Left lung (tissue), 10 donors: ENCODE results near the gene GLT6D1. TPM values are rescaled to one million over a fixed set of nuclear protein-coding genes. Genes with fewer than 3 reads are reported as not detected.
A peak's percentile ranks its signal among the peaks of the same experiment; 100 is the strongest.

Experiments used
- ATAC-seq: fragments of 200-7000 bp; cut with Tn5 transposase; one replicate; pipeline ENCODE4 v1.9.1; 2020; ENCODE audit warnings: moderate library complexity
- DNase-seq, 4 donors: peaks; one replicate each; pipeline ENCODE4 v3.0.0-alpha.2; 2013 to 2020
- H3K27ac ChIP-seq, 2 donors: fragments of 200-600 bp; sonication (generic) in 1 of 2; one replicate each; pipeline versions ENCODE4 v1.5.0 to v1.8.0; 2020 to 2021
- H3K27me3 ChIP-seq, 2 donors: fragments of 200-600 bp; sonication (generic) in 1 of 2; one replicate each; pipeline versions ENCODE4 v1.5.0 to v1.8.0; 2020 to 2021
- H3K36me3 ChIP-seq, 2 donors: fragments of 200-600 bp; sonication (generic) in 1 of 2; one replicate each; pipeline versions ENCODE4 v1.5.0 to v1.8.0; 2020 to 2021
- H3K4me1 ChIP-seq, 2 donors: fragments of 200-600 bp; one replicate each; pipeline ENCODE4 v1.8.0; 2021
- H3K4me3 ChIP-seq, 2 donors: fragments of 200-600 bp; sonication (generic) in 1 of 2; one replicate each; pipeline versions ENCODE4 v1.5.0 to v1.8.0; 2020 to 2021; ENCODE audit warnings: mild to moderate bottlenecking in 1 of 2
- H3K9me3 ChIP-seq, 2 donors: fragments of 200-600 bp; sonication (generic) in 1 of 2; one replicate each; pipeline versions ENCODE4 v1.5.0 to v1.8.0; 2020 to 2021
- CTCF ChIP-seq, 2 donors: fragments of 200-600 bp; sonication (generic) in 1 of 2; IDR thresholded peaks; one replicate each; pipeline versions ENCODE4 v1.5.0 to v1.8.0; 2021; ENCODE audit warnings: antibody characterized with exemption in 2 of 2
- intact Hi-C, 2 donors: fragments of 100-400 bp; cut with DNase I; formaldehyde crosslinking; loops; one replicate each; pipeline versions ENCODE4 v1.11.2 to v1.14.2; 2022
- polyA plus RNA-seq, 6 donors: library from polyadenylated mRNA; unstranded; fragments of 120-200 nt; gene quantifications; one replicate each; pipeline ENCODE4 v1.2.1, GENCODE V29; 2013; ENCODE audit not compliant: insufficient read length in 6 of 6
- total RNA-seq, 2 donors: library from RNA; stranded (reverse); fragmentation: NEBNext Ultra II Directional; extraction: Animal tissue kit (Norgen Biotek cat#: 25700); gene quantifications; one replicate each; pipeline ENCODE4 v1.2.1, GENCODE V29; 2021
- donor health status: DM: no; HTN: yes; CAD: no.
- donor health status: DM: no; HTN: no; CAD: no.

GLT6D1 gene
- total and polyA plus RNA-seq, 8 donors = not detected

- no peaks in the 10 kb centered on the region for H3K36me3 ChIP-seq
- H3K27me3 ChIP-seq = peaks cover 0 to 53% of the 10 kb centered on the region in 2 donors
- H3K27ac ChIP-seq = no peak overlapping the region
- no peak overlapping the region for H3K4me3 ChIP-seq
- TF ChIP-seq CTCF (IDR thresholded peaks at IDR 0.05) = no peak
- no peaks in the 10 kb centered on the region for H3K9me3 ChIP-seq
- DNase-seq (no peak), ATAC-seq (no peak)
- intact Hi-C loops = no loop called here
- H3K4me1 ChIP-seq = no peaks in the 10 kb centered on the region
These were observed 30.9 kb downstream of the GLT6D1 start for GRCh38 chr9:135608294-135608998.

DNA sequence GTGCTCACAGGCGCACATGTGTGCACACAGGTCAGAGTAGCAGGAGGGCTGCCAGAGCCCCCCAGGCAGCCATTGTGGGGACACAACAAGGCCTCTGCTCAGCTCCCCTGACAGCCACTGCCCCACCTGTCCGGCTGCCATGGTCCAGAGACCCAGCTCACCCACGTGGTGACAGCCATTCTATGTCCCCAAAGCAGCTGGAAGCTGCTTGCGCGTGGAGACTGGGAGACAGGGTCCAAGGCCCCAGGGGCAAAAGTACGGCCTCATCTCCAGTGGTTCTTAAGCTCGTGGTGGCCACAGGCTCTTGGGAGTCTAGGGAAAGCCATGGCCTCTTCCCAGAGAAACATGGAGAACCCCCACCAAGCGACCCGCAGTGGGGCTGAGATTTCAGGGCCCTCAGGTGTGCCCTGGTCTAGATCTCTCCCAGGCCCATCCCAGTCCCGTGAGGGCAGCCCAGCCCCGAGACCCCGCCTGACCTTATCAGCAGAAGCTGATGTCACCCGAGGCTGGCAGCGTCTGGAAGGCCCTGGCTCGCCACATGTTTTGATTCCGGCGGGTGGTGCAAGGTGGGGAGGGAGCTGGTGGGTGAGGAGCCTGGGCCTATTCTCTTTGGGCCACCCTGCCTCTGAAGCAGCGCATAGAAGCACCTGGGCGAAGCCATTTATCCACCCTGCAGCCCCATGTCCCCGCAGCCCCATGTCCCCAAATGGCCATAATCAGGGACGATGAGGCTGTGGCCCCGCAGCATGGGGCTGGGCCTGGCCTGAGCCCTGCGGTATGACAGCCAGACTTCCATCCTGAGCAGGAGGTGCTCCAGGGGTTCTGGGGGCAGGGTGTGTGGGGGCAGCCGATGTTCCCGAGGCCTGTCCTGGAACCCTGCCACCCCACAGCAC is 31.7 kb downstream of the GLT6D1 start:
- Histone ChIP-seq H3K27ac (no peak overlapping the region), H3K4me1 (no peaks in the 10 kb centered on the region), H3K9me3 (no peaks in the 10 kb centered on the region), H3K27me3 (peaks cover 0 to 56% of the 10 kb centered on the region in 2 donors), H3K36me3 (no peaks in the 10 kb centered on the region), H3K4me3 (no peak overlapping the region)
- no peak for TF ChIP-seq CTCF (IDR thresholded peaks at IDR 0.05)
- intact Hi-C loops = no loop called here
- DNase-seq = peak in 1 of 4 donors; percentile 69
- ATAC-seq = no peak

- no peak for DNase-seq
- intact Hi-C loops = no loop called here
- H3K27ac ChIP-seq = no peak overlapping the region
- no peaks in the 10 kb centered on the region for H3K9me3 ChIP-seq
- no peak for ATAC-seq
- no peak for TF ChIP-seq CTCF (IDR thresholded peaks at IDR 0.05)
- H3K4me3 ChIP-seq = no peak overlapping the region
- no peaks in the 10 kb centered on the region for H3K36me3 ChIP-seq
- peaks cover 0 to 59% of the 10 kb centered on the region in 2 donors for H3K27me3 ChIP-seq
- no peaks in the 10 kb centered on the region for H3K4me1 ChIP-seq
These were observed 32.5 kb downstream of the GLT6D1 start for GRCh38 chr9:135606885-135607259.

DNA sequence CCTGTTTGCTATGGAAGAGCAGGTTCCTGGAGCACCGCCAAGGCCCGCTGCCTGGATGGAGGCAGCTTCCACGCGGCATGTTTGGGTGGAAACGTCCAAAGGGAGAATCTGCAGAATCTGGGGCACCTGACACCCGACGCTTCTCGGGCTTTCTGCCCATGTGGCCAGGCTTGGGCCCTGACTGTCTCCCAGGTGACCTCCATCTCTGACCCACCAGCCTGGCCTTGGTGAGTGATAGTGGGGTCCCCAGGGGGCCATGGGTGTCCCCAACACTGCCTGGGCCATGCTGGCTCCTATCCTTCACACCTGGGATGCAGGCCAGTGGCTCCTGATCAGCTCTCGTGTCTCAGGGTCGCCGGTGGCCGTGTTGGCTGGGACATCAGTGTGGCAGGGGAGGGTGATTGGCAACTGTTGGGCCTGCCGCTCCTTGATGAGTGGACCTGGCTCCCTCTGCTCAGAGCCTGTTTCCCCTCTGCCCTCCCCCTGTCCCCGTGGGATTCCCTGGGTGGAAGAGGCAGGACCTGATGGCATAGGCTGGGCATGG is 34.0 kb downstream of the GLT6D1 start:
- H3K4me3 ChIP-seq = no peak overlapping the region
- H3K4me1 ChIP-seq = no peaks in the 10 kb centered on the region
- DNase-seq (peak in 2 of 4 donors; percentile 13 to 54), ATAC-seq (no peak)
- no peaks in the 10 kb centered on the region for H3K9me3 ChIP-seq
- no peak overlapping the region for H3K27ac ChIP-seq
- H3K36me3 ChIP-seq = no peaks in the 10 kb centered on the region
- intact Hi-C loops = no loop called here
- no peak for TF ChIP-seq CTCF (IDR thresholded peaks at IDR 0.05)
- H3K27me3 ChIP-seq = peaks cover 0 to 65% of the 10 kb centered on the region in 2 donors
